ENCODE data around the gene RGS7. TPM values are rescaled to one million over a fixed set of nuclear protein-coding genes. Genes with fewer than 3 reads are reported as not detected.

The RGS7 gene
- total and polyA plus RNA-seq, 2 of the 8 experiments (the other 6 are each of a cell fraction or from before 2014, with no cell fraction given): 1.6 to 3.0 TPM

- no peak overlapping the region for H3K56ac ChIP-seq (replicated peaks; ENCODE audit: insufficient read length, low read depth, low read length)
- H2BK15ac ChIP-seq (ENCODE audit: low read length): no peak overlapping the region
- no peaks in the 10 kb centered on the region for H3K27me3 ChIP-seq (replicated peaks in 1 of 4; ENCODE audit: control insufficient read depth in 3 of 4, extremely low read depth in 1 of 4, insufficient read depth in 3 of 4, low read length in 3 of 4)
- ChIA-PET POLR2A (ENCODE audit: partially characterized antibody) (no interaction called here), CTCF (ENCODE audit: partially characterized antibody) (interaction anchor here (0.5 kb wide), 1 partner anchor 387 kb away, joined by 3 read pairs; no protein-coding TSS in a partner anchor)
- H3K4ac ChIP-seq (replicated peaks; ENCODE audit: insufficient read length, low read depth, low read length): no peak overlapping the region
- no peak overlapping the region for H2AK5ac ChIP-seq (ENCODE audit: low read depth, low read length)
- DNase-seq (ENCODE audit: low read depth in 1 of 2, low spot score in 2 of 2) (peak in 1 of 2 experiments; percentile 1), FAIRE-seq (no peak)
- H3K79me2 ChIP-seq (ENCODE audit: control insufficient read depth in 1 of 2, insufficient read depth in 2 of 2, low read length in 2 of 2): no peaks in the 10 kb centered on the region
- H2BK5ac ChIP-seq (ENCODE audit: low read depth, low read length): no peak overlapping the region; the same call in 1 of the 2 replicates
- H3K4me1 ChIP-seq (replicated peaks in 1 of 4; ENCODE audit: control insufficient read depth in 3 of 4, insufficient read depth in 4 of 4, low read length in 3 of 4): no peaks in the 10 kb centered on the region
- no peaks in the 10 kb centered on the region for H4K20me1 ChIP-seq (replicated peaks in 1 of 2; ENCODE audit: control insufficient read depth in 1 of 2, insufficient read depth in 2 of 2, low read length in 2 of 2)
- H4K8ac ChIP-seq (ENCODE audit: extremely low read depth, insufficient read depth, low read length): no peak overlapping the region
- H3K18ac ChIP-seq (ENCODE audit: extremely low read depth, low read length): no peak overlapping the region
- no peaks in the 10 kb centered on the region for H3K23me2 ChIP-seq (ENCODE audit: low read depth, low read length)
- peak overlapping the region; percentile 10; the same call in 1 of the 2 replicates for H2BK12ac ChIP-seq (ENCODE audit: low read depth, low read length)
- no peaks in the 10 kb centered on the region for H3K9me3 ChIP-seq (ENCODE audit: insufficient read depth in 2 of 2, low read depth in 1 of 2, low read length in 1 of 2)
- 72% methylated on average over 5 of the region's 5 CpGs; no CpG with 5 or more reads in 1 of the 2 experiments for WGBS, 2 experiments (ENCODE audit: extremely low coverage in 1 of 2, insufficient coverage in 1 of 2, insufficient read length in 1 of 2, insufficient replicate concordance in 2 of 2, low coverage in 1 of 2, low lambda C conversion rate in 2 of 2, missing lambda C conversion rate in 1 of 2)
- 0 out of 2 replicates have a peak overlapping the region, but pooled peaks have one; percentile 24 for H2BK20ac ChIP-seq (ENCODE audit: low read length)
- H3K4me3 ChIP-seq (ENCODE audit: extremely low read depth in 1 of 4, insufficient read depth in 2 of 4, low read depth in 3 of 4, low read length in 4 of 4): no peak overlapping the region
- H3K27ac ChIP-seq (ENCODE audit: low read depth, low read length): no peak overlapping the region
- peak overlapping the region in 1 of 4 experiments; percentile 34; a peak in 1 of 7 replicates for H3K9ac ChIP-seq (replicated peaks in 1 of 4; ENCODE audit: extremely low read depth in 1 of 4, low read depth in 3 of 4, low read length in 3 of 4)
- H2AFZ ChIP-seq (ENCODE audit: low read length): no peak overlapping the region
- H3K36me3 ChIP-seq (ENCODE audit: control insufficient read depth in 2 of 4, insufficient read depth in 4 of 4, low read length in 3 of 4): no peaks in the 10 kb centered on the region
- H4K5ac ChIP-seq (ENCODE audit: insufficient read length, low read depth, low read length): no peak overlapping the region
- H4K91ac ChIP-seq (replicated peaks; ENCODE audit: insufficient read length, low read length): no peak overlapping the region
- H3K79me1 ChIP-seq (ENCODE audit: low read depth, low read length): no peaks in the 10 kb centered on the region
- H3K14ac ChIP-seq (ENCODE audit: insufficient read length): no peak overlapping the region
- no peak overlapping the region for H3K4me2 ChIP-seq (ENCODE audit: insufficient read depth in 1 of 2, low read depth in 2 of 2, low read length in 2 of 2)
- H3K23ac ChIP-seq (ENCODE audit: insufficient read length): no peak overlapping the region
- TF ChIP-seq SP1 (IDR thresholded peaks at IDR 0.05; ENCODE audit: low read depth, low read length): no peak
- no peak for TF ChIP-seq YY1 (IDR thresholded peaks at IDR 0.05; ENCODE audit: low read depth, low read length)
- TF ChIP-seq CHD2 (IDR thresholded peaks at IDR 0.05; ENCODE audit: low read length): no peak
- H2BK120ac ChIP-seq (replicated peaks; ENCODE audit: low read depth, low read length): no peak overlapping the region
Measured at GRCh38 chr1:240765732-240766363, 591.2 kb downstream of the RGS7 start.
